Skin epidermis (tissue), 12 donors: ENCODE data around the gene FNDC10.

Source experiments
- H3K27ac ChIP-seq, 21 experiments: fragments of 200-600 bp; sonication (generic) in 11 of 21; one replicate each; pipeline ENCODE4 v1.5.0; 2020; ENCODE audit warnings: mild to moderate bottlenecking in 3 of 21, inconsistent platforms in 2 of 21, moderate library complexity in 2 of 21
- H3K4me3 ChIP-seq, 7 experiments: fragments of 200-600 bp; sonication (generic) in 2 of 7; one replicate each; pipeline ENCODE4 v1.5.0; 2020; ENCODE audit warnings: inconsistent platforms in 2 of 7, mild to moderate bottlenecking in 2 of 7, moderate library complexity in 1 of 7

The FNDC10 gene

GRCh38 chr1:1554926-1555915 lies 44.7 kb downstream of the FNDC10 start:
- Histone ChIP-seq H3K4me3 (no peak overlapping the region), H3K27ac (peak overlapping the region in 3 of 21 experiments; percentile 3 to 66 (median 4))

GRCh38 chr1:1554550-1554925 lies 45.4 kb downstream of the FNDC10 start:
- Histone ChIP-seq H3K4me3 (no peak overlapping the region), H3K27ac (peak overlapping the region in 3 of 21 experiments; percentile 4 to 66 (median 45))

- no peak overlapping the region for H3K27ac ChIP-seq
Observed at GRCh38 chr1:1553821-1554494, 46.0 kb downstream of the FNDC10 start.

GRCh38 chr1:1552263-1552639 lies 47.7 kb downstream of the FNDC10 start:
- peak overlapping the region in 1 of 21 experiments; percentile 7 for H3K27ac ChIP-seq
- no peak overlapping the region for H3K4me3 ChIP-seq

More at GRCh38 chr1:1553821-1554494, 46.0 kb downstream of the FNDC10 start:
- no peak overlapping the region for H3K4me3 ChIP-seq

GRCh38 chr1:1551524-1552262 lies 48.2 kb downstream of the FNDC10 start:
- Histone ChIP-seq H3K27ac (peak overlapping the region in 2 of 21 experiments; percentile 0 to 7), H3K4me3 (no peak overlapping the region)

- H3K4me3 ChIP-seq, result no peak overlapping the region
- H3K27ac ChIP-seq, result peak overlapping the region in 10 of 21 experiments; percentile 0 to 66 (median 36)
Observed at GRCh38 chr1:1550591-1551432, 49.1 kb downstream of the FNDC10 start.

GRCh38 chr1:1550087-1550486 lies 49.8 kb downstream of the FNDC10 start:
- peak overlapping the region in 9 of 21 experiments; percentile 0 to 66 (median 41) for H3K27ac ChIP-seq
- H3K4me3 ChIP-seq, result no peak overlapping the region

GRCh38 chr1:1548591-1548990 lies 51.3 kb downstream of the FNDC10 start:
- H3K4me3 ChIP-seq, result no peak overlapping the region
- no peak overlapping the region for H3K27ac ChIP-seq
